ENCODE results near the gene COL12A1. TPM values are rescaled to one million over a fixed set of nuclear protein-coding genes. Genes with fewer than 3 reads are reported as not detected.

Gene COL12A1
- total and polyA plus RNA-seq, 11 donors: 3.1 to 26.8 (median 18.5) TPM

GRCh38 chr6:75169689-75170586 lies 35.9 kb downstream of the COL12A1 start:
- TF ChIP-seq CTCF (IDR thresholded peaks at IDR 0.05) (no peak), POLR2A (IDR thresholded peaks at IDR 0.05) (no peak)
- no peaks in the 10 kb centered on the region for H3K27me3 ChIP-seq
- intact Hi-C loops (cut with DNase I): no loop called here
- H3K4me3 ChIP-seq: no peak overlapping the region
- H3K27ac ChIP-seq: no peak overlapping the region
- peaks cover 0 to 41% (median 10%) of the 10 kb centered on the region in 12 donors for H3K4me1 ChIP-seq
- no peaks in the 10 kb centered on the region for H3K9me3 ChIP-seq
- 81 to 87% (median 82%) methylated on average over 2 of the region's 2 CpGs for WGBS, 4 donors
- DNase-seq (no peak), ATAC-seq (no peak)
- H3K36me3 ChIP-seq: peaks cover 0 to 10% (median 0%) of the 10 kb centered on the region in 9 donors

- H3K4me3 ChIP-seq: no peak overlapping the region
- H3K9me3 ChIP-seq: peaks cover 0 to 6% (median 0%) of the 10 kb centered on the region in 12 donors
- no peak for DNase-seq
- H3K36me3 ChIP-seq: peaks cover 0 to 5% (median 0%) of the 10 kb centered on the region in 9 donors
- no peak for ATAC-seq
- TF ChIP-seq CTCF (IDR thresholded peaks at IDR 0.05): no peak
- no peak for TF ChIP-seq POLR2A (IDR thresholded peaks at IDR 0.05)
- 69 to 76% (median 72%) methylated on average over 2 of the region's 2 CpGs for WGBS, 4 donors
- no peaks in the 10 kb centered on the region for H3K27me3 ChIP-seq
- no peak overlapping the region for H3K27ac ChIP-seq
- intact Hi-C loops (cut with DNase I): no loop called here
- H3K4me1 ChIP-seq: peaks cover 0 to 41% (median 10%) of the 10 kb centered on the region in 12 donors
Measured at GRCh38 chr6:75167851-75168250, 38.0 kb downstream of the COL12A1 start.

DNA sequence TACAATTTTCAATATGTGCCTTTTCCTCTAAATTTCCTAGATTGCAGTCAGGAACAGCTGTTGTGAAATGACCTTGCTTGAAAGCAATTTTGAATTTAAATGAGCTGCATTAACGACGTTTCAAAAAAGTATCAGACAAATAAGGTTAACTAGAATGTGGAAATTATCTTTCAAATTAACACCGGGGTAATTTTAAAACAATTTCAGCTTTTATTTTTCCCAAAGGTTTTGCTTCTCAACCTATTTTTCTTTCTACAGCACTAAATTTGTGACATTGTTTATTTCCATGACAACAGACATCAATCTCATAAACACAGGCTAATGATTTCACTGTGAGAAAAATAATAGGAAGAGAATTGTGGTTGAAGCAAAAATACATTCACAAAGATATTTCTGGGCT lies 38.5 kb downstream of the COL12A1 start:
- Histone ChIP-seq H3K36me3 (peaks cover 0 to 5% (median 0%) of the 10 kb centered on the region in 9 donors), H3K4me3 (no peak overlapping the region), H3K27me3 (no peaks in the 10 kb centered on the region), H3K9me3 (peaks cover 0 to 8% (median 0%) of the 10 kb centered on the region in 12 donors), H3K4me1 (peaks cover 0 to 38% (median 10%) of the 10 kb centered on the region in 12 donors), H3K27ac (no peak overlapping the region)
- no peak for DNase-seq
- WGBS, 4 donors: 38 to 55% (median 43%) methylated on average over 3 of the region's 3 CpGs
- intact Hi-C loops (cut with DNase I): no loop called here
- ATAC-seq: no peak
- TF ChIP-seq CTCF (IDR thresholded peaks at IDR 0.05): no peak
- no peak for TF ChIP-seq POLR2A (IDR thresholded peaks at IDR 0.05)

DNA sequence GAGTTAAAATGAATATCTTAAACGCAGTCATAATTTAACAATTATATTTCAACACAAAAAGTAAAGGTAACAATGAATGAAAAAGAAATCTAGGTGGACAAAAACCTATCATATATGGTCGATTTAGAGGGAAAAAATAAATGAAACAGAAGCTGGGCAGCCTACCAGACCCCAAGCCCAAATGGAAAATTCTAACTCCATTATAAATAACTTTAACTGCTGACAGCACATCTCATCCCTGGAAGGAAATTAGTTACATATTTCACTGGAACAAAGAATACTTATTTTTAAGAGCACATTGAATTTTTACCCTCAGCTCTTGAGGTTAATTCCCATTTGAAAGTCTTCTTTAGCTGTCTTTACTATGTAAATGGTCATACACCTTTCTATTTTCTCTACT lies 39.1 kb downstream of the COL12A1 start:
- intact Hi-C loops (cut with DNase I): no loop called here
- 60 to 66% (median 63%) methylated on average over 2 of the region's 2 CpGs for WGBS, 4 donors
- Histone ChIP-seq H3K4me3 (no peak overlapping the region), H3K27me3 (no peaks in the 10 kb centered on the region), H3K9me3 (peaks cover 0 to 8% (median 0%) of the 10 kb centered on the region in 12 donors), H3K36me3 (peaks cover 0 to 5% (median 0%) of the 10 kb centered on the region in 9 donors), H3K4me1 (peaks cover 0 to 33% (median 8%) of the 10 kb centered on the region in 12 donors), H3K27ac (no peak overlapping the region)
- DNase-seq (no peak), ATAC-seq (no peak)
- TF ChIP-seq POLR2A (IDR thresholded peaks at IDR 0.05) (no peak), CTCF (IDR thresholded peaks at IDR 0.05) (no peak)
